HT1080 (cell line): Measurements from ENCODE around the gene DACT3. TPM values are rescaled to one million over a fixed set of nuclear protein-coding genes. Genes with fewer than 3 reads are reported as not detected.
"Not testable (repeated sequence)": the region's sequence is repeated elsewhere in the genome, so short reads cannot be mapped to it uniquely, and the experiment has no call there.

Experiments used
- DNase-seq: peaks from one replicate; pipeline ENCODE4 v3.0.0-alpha.2; 2015; ENCODE audit warnings: low read depth
- total RNA-seq: library from RNA; depleted of rRNA; stranded (reverse); fragments of >200 nt; shearing (Covaris generic); gene quantifications from 2 replicates; pipeline ENCODE4 v1.2.3, GENCODE V29; 2014

DACT3 gene
- total RNA-seq, 1 experiment from 2014 or later = 1.1 TPM

GRCh38 chr19:46634656-46635218 is 26.2 kb downstream of the DACT3 start:
- no peak for DNase-seq

GRCh38 chr19:46634045-46634655 is 26.8 kb downstream of the DACT3 start:
- no peak for DNase-seq

- DNase-seq = no peak
These were observed 27.9 kb downstream of the DACT3 start for GRCh38 chr19:46633130-46633529.

GRCh38 chr19:46631481-46631880 is 29.5 kb downstream of the DACT3 start:
- DNase-seq = no peak

GRCh38 chr19:46630586-46631205 is 30.3 kb downstream of the DACT3 start:
- no peak for DNase-seq

- no peak for DNase-seq
These were observed 31.4 kb downstream of the DACT3 start for GRCh38 chr19:46629546-46630025.

GRCh38 chr19:46628970-46629369 is 32.0 kb downstream of the DACT3 start:
- not testable (repeated sequence) for DNase-seq

GRCh38 chr19:46626446-46626845 is 34.5 kb downstream of the DACT3 start:
- no peak for DNase-seq

- no peak for DNase-seq
These were observed 35.3 kb downstream of the DACT3 start for GRCh38 chr19:46625731-46626130.

- peak; percentile 56 for DNase-seq
These were observed 35.9 kb downstream of the DACT3 start, which contains the start of gene PTGIR for GRCh38 chr19:46624958-46625661. TSS of gene PTGIR (minus strand) at chr19:46625089. CDS start at chr19:46624225, 864 bp downstream.

GRCh38 chr19:46623915-46624502 is 37.0 kb downstream of the DACT3 start:
- no peak for DNase-seq

- DNase-seq = no peak
These were observed 38.9 kb downstream of the DACT3 start for GRCh38 chr19:46622118-46622446.

- no peak for DNase-seq
These were observed 39.5 kb downstream of the DACT3 start for GRCh38 chr19:46621191-46622117.

- DNase-seq = no peak
These were observed 40.3 kb downstream of the DACT3 start for GRCh38 chr19:46620716-46621115.

- DNase-seq = no peak
These were observed 40.7 kb downstream of the DACT3 start for GRCh38 chr19:46620267-46620666.

GRCh38 chr19:46618670-46619231 is 42.2 kb downstream of the DACT3 start:
- no peak for DNase-seq

- no peak for DNase-seq
These were observed 43.4 kb downstream of the DACT3 start for GRCh38 chr19:46617601-46618000.

- DNase-seq = peak; percentile 58
These were observed 44.2 kb downstream of the DACT3 start for GRCh38 chr19:46616631-46617322.

- DNase-seq = no peak
These were observed 45.0 kb downstream of the DACT3 start for GRCh38 chr19:46615966-46616365.
